Measurements from ENCODE around the gene C1orf141.

Gene C1orf141

GRCh38 chr1:67137307-67137753, 2.6 kb upstream of the C1orf141 start:
- H3K4me2 ChIP-seq, result no peak overlapping the region
- H4K20me1 ChIP-seq (ENCODE audit: insufficient read depth), result no peaks in the 10 kb centered on the region
- TF ChIP-seq CTCF (conservative IDR thresholded peaks at IDR 0.05; ENCODE audit: low read depth, low read length), result no peak

DNA sequence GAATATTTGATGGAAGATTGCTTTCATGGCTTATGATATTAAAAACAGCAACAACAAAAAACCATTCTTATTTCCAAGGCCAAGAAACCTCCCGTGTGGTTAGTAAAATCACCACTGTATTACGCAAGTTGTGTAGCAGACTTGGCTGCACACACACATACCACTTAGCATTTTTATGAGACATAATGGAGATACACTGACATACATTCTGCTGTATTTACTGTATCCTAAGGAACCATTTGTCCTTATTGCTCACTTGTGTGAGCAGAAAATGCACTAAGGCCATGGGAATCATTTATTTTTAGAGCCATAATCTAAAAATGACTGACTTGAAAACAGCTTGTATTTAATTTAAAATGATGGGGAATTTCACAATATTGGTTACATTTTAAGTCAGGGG, 584 bp upstream of the C1orf141 start:
- no peaks in the 10 kb centered on the region for H3K79me2 ChIP-seq (ENCODE audit: insufficient read depth, low read depth)
- H3K4me1 ChIP-seq (ENCODE audit: low read depth, poor library complexity, severe bottlenecking), result no peaks in the 10 kb centered on the region
- no peak overlapping the region for H2AFZ ChIP-seq (ENCODE audit: low read depth)
- no peaks in the 10 kb centered on the region for H3K27me3 ChIP-seq (ENCODE audit: insufficient read depth, low read depth)
- H3K4me2 ChIP-seq, result no peak overlapping the region
- no peak overlapping the region for H3K27ac ChIP-seq
- H3K36me3 ChIP-seq (ENCODE audit: insufficient read depth), result no peaks in the 10 kb centered on the region
- TF ChIP-seq CTCF (conservative IDR thresholded peaks at IDR 0.05; ENCODE audit: low read depth, low read length), result no peak
- H4K20me1 ChIP-seq (ENCODE audit: insufficient read depth), result no peaks in the 10 kb centered on the region
- H3K4me3 ChIP-seq (IDR thresholded peaks at IDR 0.05; ENCODE audit: insufficient read depth, low read depth, low read length), result no peak overlapping the region
- no peak overlapping the region for H3K9ac ChIP-seq

More at GRCh38 chr1:67137307-67137753, 2.6 kb upstream of the C1orf141 start:
- H3K27me3 ChIP-seq (ENCODE audit: insufficient read depth, low read depth), result no peaks in the 10 kb centered on the region
- no peaks in the 10 kb centered on the region for H3K36me3 ChIP-seq (ENCODE audit: insufficient read depth)
- no peak overlapping the region for H3K4me3 ChIP-seq (IDR thresholded peaks at IDR 0.05; ENCODE audit: insufficient read depth, low read depth, low read length)
- no peak overlapping the region for H2AFZ ChIP-seq (ENCODE audit: low read depth)
- no peaks in the 10 kb centered on the region for H3K79me2 ChIP-seq (ENCODE audit: insufficient read depth, low read depth)
- H3K27ac ChIP-seq, result no peak overlapping the region
- H3K9ac ChIP-seq, result no peak overlapping the region
- no peaks in the 10 kb centered on the region for H3K4me1 ChIP-seq (ENCODE audit: low read depth, poor library complexity, severe bottlenecking)

- no peaks in the 10 kb centered on the region for H3K27me3 ChIP-seq (ENCODE audit: insufficient read depth, low read depth)
- no peak overlapping the region for H3K27ac ChIP-seq
- no peaks in the 10 kb centered on the region for H3K79me2 ChIP-seq (ENCODE audit: insufficient read depth, low read depth)
- H3K4me2 ChIP-seq, result no peak overlapping the region
- H3K4me3 ChIP-seq (IDR thresholded peaks at IDR 0.05; ENCODE audit: insufficient read depth, low read depth, low read length), result no peak overlapping the region
- H3K9ac ChIP-seq, result no peak overlapping the region
- TF ChIP-seq CTCF (conservative IDR thresholded peaks at IDR 0.05; ENCODE audit: low read depth, low read length), result no peak
- no peaks in the 10 kb centered on the region for H4K20me1 ChIP-seq (ENCODE audit: insufficient read depth)
- no peaks in the 10 kb centered on the region for H3K36me3 ChIP-seq (ENCODE audit: insufficient read depth)
- no peak overlapping the region for H2AFZ ChIP-seq (ENCODE audit: low read depth)
- H3K4me1 ChIP-seq (ENCODE audit: low read depth, poor library complexity, severe bottlenecking), result no peaks in the 10 kb centered on the region
These were observed 1.6 kb downstream of the C1orf141 start for GRCh38 chr1:67133177-67133576.

DNA sequence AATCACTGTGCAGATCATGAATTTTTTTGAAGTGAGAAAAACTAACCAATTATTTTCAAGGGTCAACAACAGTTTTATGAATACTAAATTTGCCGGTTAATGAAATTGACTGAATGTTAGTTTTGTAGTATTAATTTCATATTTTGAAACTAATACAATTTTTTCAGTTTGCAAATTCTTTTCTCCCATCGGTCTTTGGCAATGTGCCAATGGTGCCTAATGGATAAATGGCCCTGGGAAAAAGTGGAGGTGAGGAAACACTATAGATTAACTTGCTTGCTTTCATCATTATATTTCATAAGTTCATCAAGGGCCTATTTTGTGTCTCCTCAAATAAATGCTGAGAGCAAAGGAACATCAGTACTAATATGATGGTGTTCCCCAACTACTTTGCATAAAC, 4.1 kb downstream of the C1orf141 start:
- H3K4me2 ChIP-seq, result no peak overlapping the region
- no peak overlapping the region for H2AFZ ChIP-seq (ENCODE audit: low read depth)
- no peak overlapping the region for H3K4me3 ChIP-seq (IDR thresholded peaks at IDR 0.05; ENCODE audit: insufficient read depth, low read depth, low read length)
- no peaks in the 10 kb centered on the region for H3K36me3 ChIP-seq (ENCODE audit: insufficient read depth)
- no peaks in the 10 kb centered on the region for H3K4me1 ChIP-seq (ENCODE audit: low read depth, poor library complexity, severe bottlenecking)
- H4K20me1 ChIP-seq (ENCODE audit: insufficient read depth), result no peaks in the 10 kb centered on the region
- no peaks in the 10 kb centered on the region for H3K79me2 ChIP-seq (ENCODE audit: insufficient read depth, low read depth)
- no peaks in the 10 kb centered on the region for H3K27me3 ChIP-seq (ENCODE audit: insufficient read depth, low read depth)
- H3K9ac ChIP-seq, result no peak overlapping the region
- no peak overlapping the region for H3K27ac ChIP-seq
- TF ChIP-seq CTCF (conservative IDR thresholded peaks at IDR 0.05; ENCODE audit: low read depth, low read length), result no peak

All from KMS-11 (cell line).